NCI-H1436 (cell line): ENCODE data around the gene SLC25A21.
"Not testable (repeated sequence)": the region's sequence is repeated elsewhere in the genome, so short reads cannot be mapped to it uniquely, and the experiment has no call there.

Source experiments
- DNase-seq: peaks from one replicate; lab custom pipeline; 2025; lab: John Stamatoyannopoulos, UW

Gene SLC25A21

DNA sequence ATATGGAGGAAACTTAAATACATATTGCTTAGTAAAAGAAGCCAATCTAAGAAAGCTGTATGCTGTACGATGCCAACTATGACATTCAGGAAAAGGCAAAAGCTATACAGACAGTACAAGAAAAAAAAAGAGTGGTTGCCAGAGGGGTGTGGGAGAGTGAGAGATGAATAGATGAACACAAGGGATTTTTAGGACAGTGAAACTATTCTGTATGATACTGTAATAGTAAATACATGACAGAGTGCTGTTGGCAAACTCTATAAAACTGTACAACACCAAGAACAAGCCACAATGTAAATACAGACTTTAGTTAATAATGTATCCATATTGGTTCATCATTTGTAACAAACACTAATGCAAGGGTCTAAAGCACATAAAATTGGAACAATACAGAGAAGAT, 14.5 kb upstream of the SLC25A21 start:
- DNase-seq: no peak

DNA sequence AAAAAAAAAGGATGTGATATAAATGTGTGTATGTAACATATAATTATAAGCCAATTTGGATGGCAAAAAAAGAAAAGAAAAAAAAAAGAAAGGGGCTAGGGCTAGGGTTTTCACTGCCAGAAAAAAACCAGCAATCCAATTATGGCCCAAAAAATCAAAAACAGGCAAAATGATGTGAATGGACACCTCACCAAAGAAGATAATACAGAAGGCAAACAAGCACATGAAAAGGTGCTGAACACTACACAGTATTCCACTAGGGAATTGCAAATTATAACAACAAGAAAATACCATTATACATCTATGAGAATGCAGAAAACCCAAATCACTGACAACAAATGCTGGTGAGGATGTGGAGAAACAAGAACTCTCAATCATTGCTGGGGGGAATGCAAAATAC, 13.3 kb upstream of the SLC25A21 start:
- no peak for DNase-seq

DNA sequence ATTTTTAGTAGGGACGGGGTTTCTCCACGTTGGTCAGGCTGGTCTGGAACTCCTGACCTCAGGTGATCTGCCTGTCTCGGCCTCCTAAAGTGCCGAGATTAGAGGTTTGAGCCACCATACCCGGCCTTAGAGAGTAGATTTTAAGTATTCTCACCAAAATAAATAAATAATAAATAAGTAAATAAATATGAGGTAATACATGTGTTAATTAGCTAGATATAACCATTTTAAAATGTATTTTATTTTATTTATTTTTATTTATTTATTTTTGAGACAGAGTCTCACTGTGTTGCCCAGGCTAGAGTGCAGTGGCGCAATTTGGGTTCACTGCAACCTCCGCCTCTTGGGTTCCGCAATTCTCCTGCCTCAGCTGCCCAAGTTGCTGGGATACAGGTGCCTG, 12.1 kb upstream of the SLC25A21 start:
- not testable (repeated sequence) for DNase-seq

DNA sequence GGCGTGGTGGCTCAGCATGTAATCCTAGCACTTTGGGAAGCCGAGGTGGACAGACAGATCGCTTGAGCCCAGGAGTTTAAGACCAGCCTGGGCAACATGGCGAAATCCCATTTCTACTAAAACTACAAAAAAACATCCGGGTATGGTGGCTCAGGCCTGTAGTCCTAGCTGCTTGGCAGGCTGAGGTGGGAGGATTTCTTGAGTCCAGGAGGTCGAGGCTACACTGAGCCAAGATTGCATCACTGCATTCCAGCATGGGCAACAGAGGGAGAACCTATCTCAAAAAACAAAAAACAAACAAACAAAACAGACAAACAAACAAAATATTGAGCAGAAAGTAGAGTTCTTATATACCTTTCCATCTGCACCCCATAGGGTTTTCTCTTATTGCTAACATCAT, 9.0 kb upstream of the SLC25A21 start:
- no peak for DNase-seq

DNA sequence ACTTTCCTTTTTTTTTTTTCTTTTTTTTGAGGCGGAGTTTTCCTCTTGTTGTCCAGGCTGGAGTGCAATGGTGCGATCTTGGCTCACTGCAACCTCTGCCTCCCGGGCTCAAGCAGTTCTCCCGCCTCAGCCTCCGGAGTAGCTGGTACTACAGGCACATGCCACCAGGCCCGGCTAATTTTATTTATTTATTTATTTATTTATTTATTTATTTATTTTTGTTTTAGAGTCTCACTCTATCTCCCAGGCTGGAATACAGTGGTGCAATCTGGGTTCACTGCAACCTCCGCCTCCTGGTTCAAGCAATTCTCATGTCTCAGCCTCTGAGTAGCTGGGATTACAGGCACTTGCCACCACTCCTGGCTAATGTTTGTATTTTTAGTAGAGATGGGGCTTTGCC, 8.5 kb upstream of the SLC25A21 start:
- DNase-seq: not testable (repeated sequence)

DNA sequence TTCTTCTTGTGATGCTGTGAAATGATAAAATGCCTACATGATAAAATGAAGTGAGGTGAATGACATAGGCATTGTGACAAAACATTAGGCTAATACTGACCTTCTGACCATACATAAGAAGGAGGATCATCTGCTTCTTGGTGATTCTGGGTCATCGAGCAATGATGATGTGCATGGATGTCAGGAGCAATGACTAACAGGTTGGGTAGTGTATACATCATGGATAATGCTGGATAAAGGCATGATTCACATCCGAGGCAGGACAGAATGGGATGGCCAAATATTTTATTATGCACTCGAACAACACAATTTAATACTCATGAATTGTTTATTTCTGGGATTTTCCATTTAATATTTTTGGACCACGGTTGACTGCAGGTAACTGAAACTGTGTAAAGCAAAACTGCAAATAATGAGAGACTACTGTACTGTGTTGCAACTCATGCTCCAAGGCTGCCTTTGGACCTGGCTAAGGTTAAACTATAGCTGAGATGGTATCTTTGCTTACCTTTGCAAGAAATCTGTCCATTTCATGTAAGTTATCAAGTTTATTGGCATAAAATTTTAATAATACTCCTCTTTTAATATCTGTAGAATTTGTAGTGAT, 7.6 kb upstream of the SLC25A21 start:
- DNase-seq: no peak

DNA sequence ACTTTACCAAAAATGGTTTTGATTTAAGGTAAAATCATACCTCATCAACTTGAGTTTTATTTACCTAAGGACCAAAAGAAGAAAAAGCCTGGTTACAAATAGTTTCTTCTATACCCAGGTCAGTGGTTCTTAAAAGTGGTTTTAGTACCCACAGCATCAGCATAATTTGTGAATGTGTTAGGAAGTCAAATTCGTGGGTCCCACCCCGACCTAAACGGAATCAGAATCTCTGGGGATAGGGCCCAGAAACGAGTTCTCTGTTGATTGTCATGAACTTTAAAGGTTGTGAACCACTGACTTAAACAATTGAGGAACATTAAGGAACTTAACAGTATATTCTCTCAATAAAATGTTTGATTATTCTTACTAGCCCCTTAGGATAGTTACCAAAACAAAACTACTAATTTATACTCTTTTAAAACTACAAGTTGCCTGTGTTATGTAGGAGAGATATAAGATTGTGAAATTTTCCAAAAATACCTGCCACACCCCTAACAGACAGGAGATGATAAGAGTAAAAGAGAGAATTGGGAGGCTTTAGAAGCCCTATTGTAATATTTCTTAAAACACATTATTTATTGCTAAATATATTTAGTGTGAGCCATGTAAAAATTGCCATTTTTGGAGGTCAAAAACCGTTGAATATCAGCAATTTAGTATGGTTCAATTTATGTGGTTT, 669 bp upstream of the SLC25A21 start:
- no peak for DNase-seq

DNA sequence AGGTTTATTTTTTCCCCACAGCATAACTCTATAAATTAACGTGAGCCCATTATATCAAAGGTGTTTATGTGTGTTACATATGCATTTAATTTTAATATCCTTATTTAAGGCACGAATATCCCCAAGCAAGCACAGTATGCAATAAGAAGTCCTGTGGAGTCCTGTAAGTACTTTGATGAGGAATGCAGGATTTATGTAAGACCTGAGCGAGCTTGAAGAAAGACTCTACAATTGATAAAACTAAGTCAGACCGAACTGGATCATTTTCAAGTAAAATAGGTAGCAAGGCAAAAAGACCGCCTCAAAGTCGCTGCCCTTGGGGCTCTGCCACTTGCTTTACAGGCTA, 755 bp downstream of the SLC25A21 start:
- DNase-seq: no peak

DNA sequence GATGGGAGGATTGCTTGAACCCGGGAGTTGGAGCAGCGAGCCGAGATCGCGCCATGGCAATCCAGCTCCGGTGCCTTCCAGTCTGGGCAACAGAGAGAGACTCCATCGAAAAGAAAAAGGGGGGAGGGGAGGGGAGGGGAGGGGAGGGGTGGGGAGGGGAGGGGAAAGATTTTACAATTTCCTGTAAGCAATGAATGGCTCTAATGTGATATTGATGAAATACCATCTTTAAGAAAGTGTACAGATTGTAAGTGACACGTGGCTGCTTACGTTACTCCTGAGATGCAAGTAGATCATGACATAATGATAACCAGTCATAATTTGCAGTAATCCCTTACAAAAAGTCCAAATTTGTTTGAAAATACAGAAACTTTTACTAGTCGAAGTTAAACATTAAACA, 1.4 kb downstream of the SLC25A21 start:
- DNase-seq: no peak

DNA sequence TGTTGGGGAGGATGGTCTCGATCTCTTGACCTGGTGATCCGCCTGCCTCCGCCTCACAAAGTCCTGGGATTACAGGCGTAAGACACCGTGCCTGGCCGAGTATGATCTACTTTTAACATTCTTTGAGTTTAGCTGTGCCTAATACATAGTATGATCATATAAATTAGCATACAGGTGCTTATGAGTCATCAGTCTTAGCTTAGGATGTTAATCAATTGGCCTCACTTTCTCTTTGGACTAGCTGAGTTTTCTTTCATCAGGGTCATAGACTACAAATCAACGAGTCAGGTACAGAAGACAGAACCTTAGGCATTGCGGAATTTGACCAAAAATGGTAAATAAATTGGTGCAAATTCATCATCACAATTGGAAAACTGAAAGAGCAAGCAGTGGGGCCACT, 2.2 kb downstream of the SLC25A21 start:
- DNase-seq: no peak

DNA sequence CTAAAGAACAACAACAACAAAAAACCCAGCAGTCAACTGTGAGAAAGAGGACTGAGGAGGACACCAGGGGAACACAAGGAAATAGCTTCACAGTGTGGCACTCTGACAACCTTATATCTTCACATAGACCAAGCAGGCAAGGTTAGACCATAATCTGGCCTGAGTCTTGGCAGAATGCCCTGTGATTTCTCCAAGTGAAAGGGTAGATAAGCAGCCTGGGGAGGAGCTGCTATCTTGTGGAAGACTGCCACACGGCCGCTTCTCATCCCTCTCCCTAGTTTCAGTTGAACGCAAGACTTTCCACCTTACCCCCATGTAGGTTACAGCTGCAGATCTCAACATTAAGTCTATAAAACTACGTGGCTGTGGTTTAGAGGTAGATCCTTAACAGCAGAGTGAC, 3.7 kb downstream of the SLC25A21 start:
- no peak for DNase-seq

DNA sequence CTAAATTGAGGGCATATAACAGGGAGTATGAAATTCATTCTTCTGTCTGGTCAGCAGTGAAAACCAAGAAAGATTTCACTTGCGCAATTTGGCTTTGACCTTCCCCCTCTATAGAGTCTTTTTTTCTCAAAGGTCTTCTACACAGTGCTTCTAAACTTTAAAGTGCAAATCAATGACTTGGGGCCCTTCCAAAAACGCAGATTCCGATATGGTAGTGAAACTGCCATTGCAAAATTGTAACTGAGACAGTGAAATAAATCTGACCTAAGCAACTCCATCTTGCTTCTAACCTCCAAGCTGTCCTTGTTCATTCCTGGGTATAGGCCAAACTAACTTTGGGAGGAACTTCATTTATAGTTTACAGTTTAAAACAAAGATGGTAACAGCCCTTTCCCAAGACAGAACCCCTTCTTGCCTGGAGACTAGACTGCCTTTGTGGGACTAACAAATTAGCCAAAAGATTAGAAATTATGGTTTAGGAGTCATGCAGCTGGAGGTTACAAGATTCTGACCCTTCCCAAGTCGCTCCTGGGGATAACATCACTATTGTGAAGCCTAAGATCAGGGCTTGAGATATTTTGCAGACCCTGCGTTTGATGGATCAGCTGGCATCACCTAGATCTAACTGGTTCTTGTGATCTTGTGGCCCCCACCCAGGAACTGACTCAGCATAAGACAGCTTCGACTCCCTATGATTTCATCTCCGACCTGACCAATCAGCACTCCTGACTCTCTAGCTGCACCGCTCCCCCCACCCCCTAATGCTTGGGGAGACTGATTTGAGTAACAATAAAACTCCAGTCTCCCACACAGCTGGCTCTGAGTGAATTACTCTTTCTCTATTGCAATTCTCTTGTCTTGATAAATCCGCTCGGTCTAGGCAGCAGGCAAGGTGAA, 5.0 kb downstream of the SLC25A21 start:
- no peak for DNase-seq

DNA sequence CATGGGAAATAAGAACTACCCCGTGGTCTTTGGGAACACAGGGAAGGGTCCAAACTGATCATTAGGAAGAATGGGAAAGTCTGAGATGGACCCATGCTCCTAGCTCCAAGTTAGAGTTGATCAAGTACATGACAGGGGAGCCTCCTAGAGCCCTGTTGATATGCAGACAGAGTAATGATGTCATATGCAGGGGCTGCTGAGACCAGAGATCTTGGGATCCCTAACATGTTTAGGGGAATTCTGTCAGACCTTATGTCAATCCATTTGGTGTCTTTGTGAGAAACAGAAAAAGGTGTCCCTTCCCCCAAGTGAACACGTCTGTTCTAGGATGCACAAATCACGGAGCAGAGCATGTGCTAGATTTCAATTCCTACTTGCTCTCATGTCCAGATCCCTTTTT, 6.6 kb downstream of the SLC25A21 start:
- no peak for DNase-seq

DNA sequence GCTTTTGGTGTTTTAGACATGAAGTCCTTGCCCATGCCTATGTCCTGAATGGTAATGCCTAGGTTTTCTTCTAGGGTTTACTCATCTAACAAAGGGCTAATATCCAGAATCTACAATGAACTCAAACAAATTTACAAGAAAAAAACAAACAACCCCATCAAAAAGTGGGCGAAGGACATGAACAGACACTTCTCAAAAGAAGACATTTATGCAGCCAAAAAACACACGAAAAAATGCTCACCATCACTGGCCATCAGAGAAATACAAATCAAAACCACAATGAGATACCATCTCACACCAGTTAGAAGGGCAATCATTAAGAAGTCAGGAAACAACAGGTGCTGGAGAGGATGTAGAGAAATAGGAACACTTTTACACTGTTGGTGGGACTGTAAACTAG, 10.1 kb downstream of the SLC25A21 start:
- not testable (repeated sequence) for DNase-seq

DNA sequence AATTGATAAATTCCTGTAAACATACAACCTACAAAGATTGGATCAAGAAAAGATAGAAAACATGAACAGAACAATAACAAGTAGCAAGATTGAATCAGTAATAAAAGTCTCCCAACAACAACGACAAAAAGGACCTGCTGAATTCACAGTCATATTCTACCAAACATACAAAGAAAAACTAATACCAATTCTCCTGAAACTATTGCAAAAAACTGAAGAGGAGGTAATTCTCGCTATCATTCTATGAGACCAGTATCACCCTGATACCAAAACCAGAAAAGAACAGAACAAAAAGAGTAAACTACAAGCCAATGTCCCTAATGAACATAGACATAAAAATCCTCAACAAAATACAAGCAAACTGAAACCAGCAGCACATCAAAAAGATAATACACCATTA, 14.4 kb downstream of the SLC25A21 start:
- DNase-seq: no peak

DNA sequence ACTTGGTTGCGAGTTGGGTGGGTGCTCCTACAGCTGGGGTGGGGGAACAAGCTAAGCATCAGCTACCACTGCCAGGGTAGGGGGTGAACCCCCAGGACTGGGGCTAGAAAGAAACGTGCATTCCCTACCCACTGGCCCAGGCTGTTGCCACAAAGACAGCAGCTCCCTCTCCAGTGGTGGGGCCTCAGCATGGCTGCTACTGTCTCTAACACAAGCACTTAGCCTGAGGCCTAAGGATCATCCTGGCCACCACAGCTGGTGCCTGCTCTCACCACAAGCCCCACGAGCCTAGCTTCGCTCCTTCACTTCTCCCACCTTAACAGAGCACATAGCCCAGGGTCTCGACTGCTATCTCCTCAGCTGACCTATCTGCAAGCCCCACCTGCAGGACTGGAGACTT, 18.9 kb downstream of the SLC25A21 start:
- DNase-seq: no peak

DNA sequence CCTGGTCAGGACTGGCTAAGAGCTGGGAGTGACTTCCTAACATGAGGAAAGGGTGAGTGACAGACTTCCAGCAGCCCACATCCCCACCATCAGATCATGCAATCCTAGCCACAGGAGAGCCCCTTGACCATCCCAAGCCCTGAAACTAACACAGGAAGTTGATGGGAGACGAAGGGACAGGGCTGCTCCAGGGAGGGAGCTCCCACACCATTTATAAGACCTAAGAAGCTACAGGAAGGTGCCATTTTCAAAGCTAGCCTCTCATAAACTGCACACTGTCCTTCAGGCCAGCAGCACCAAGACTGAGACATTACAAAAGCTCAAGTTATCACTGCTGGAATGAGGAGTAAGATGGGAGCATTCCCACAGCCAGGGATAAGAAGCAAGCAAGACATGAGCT, 19.4 kb downstream of the SLC25A21 start:
- no peak for DNase-seq

DNA sequence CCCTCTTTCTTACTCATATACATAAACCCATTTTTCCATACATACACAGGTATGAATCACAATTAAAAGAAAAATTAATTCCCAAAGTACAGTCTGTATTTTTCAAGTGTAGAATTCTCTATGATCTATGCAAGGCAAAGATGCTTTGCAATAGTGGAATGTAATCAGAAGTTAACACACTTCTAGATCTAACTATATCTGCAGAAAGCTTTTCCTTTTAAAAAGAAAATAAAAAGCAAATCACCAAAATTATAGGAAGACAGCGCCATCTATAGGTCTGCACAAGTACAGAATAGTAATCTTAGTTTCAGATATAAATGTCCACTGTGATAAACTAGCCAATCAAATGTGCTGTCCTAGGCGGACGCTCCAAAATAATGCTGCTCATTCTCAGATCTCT, 22.0 kb downstream of the SLC25A21 start:
- DNase-seq: peak; percentile 11

DNA sequence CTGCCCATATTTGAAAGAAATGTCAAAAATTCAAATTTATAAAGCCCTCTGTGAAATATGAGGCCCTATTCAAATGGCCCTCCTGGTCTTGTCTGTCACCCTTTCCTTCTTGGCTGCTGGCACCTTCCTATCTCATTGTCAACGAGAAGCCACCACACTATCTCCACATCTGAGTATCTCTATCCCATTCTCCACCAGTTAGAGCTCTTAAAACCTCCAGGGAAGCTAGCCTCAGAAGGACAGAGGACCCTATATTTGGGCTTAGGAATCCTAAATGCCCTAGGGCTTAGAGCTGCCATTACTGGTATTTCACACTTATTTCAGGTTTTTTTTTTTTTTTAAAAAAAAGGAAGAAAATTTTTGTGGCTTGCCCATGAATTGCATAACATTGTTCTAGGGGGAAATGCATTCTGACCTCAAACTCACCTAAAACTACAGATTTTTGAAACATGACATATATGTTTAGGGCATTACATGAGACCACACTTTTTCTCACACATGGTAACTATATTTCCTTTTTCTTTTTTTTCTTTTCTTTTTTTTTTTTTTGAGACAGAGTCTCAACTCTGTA, 25.0 kb downstream of the SLC25A21 start:
- no peak for DNase-seq

DNA sequence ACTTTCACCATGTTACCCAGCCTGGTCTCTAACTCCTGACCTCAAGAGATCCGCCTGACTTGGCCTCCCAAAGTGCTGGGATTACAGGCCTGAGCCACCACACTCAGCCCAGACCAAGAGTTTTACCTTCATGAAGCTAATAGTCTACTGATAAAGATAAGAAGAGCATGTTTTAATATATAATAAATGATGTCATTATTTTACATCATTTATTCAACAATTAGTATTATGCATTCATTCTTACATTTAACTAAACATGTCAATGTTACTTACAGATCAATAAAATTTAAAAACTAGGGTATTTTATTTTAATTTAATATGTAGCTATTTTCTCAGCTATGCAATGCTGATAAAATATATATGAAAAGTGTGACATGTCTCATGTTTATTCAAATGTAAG, 26.0 kb downstream of the SLC25A21 start:
- not testable (repeated sequence) for DNase-seq

DNA sequence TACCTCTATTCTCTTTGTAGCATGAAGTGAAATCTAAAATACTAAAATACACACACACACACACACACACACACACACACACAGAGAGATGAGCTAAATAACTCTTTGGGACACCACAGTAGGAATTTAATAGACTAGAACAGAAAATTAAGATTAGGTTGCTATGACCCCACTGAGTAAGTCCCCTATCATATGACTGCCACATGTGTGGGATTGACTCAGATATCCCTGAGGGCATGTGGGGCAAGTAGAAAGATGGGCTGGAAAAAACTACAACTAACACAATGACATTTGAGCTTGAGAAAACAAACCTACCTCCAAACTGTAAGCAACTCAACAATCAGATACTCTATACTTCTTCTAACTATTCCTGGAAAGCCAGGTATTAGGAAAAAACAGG, 27.0 kb downstream of the SLC25A21 start:
- DNase-seq: no peak

DNA sequence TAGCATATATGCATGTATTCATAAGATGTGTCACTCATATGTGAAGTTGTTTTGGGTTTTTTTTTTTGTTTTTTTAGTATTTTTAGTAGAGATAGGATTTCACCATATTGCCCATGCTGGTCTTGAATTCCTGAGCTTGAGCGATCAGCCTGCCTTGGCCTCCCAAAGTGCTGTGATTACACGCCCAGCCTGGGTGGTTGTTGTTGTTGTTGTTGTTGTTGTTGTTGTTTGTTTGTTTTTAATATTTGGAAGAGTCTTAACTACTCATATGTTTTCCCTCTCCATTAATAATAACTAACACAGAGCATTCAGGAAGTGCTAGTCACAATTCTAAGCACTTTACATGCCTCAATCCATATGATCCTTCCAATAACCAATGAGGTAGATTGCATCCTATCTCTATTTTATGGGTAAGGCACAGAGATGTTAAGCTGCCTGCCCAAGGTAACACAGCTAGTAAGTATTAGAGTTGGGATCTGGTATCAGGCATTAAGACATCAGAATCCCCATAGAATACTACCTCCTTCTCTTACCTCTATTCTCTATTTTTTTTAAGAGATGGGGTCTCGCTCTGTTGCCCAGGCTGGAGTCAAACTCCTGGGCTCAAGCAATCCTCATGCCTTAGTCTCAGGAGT, 27.6 kb downstream of the SLC25A21 start:
- DNase-seq: no peak
